SK-N-SH (cell line): ENCODE data around the gene CABP1. TPM values are rescaled to one million over a fixed set of nuclear protein-coding genes. Genes with fewer than 3 reads are reported as not detected.

Source experiments
- CTCF ChIA-PET: fragments of 300-600, 350-600 bp; formaldehyde crosslinking; extraction: SDS; loops from one replicate; lab custom pipeline; 2021; lab: Yijun Ruan, JAX
- POLR2A ChIA-PET: fragments of 350-600 bp; sonication (Branson Sonifier 250); formaldehyde crosslinking; extraction: SDS; loops from one replicate; lab custom pipeline; 2020; ENCODE audit warnings: antibody characterized with exemption, inconsistent platforms; lab: Yijun Ruan, JAX
- DNase-seq: peaks from one replicate; pipeline ENCODE4 v3.0.0; 2012
- H2AFZ ChIP-seq: fragments of 200-600 bp; sonication (generic); 2 replicates; pipeline ENCODE4 v1.8.1; 2016; ENCODE audit warnings: antibody characterized with exemption, mild to moderate bottlenecking, low read depth
- H3F3A ChIP-seq: fragments of 200-600 bp; sonication (generic); replicated peaks from 2 replicates; pipeline ENCODE3; 2016; ENCODE audit warnings: antibody characterized with exemption, mild to moderate bottlenecking; ENCODE audit not compliant: insufficient read depth
- H3K27ac ChIP-seq, 2 experiments: fragments of 200-500 bp in 1 of 2; fragments of 200-600 bp in 1 of 2; sonication (Bioruptor generic) in 1 of 2; sonication (generic), shearing (Covaris generic) in 1 of 2; 2 replicates each; pipeline versions ENCODE4 v1.5.1 to v1.6.1; 2014 to 2016; ENCODE audit warnings: low read depth in 2 of 2, inconsistent platforms in 1 of 2, low read length in 1 of 2, mild to moderate bottlenecking in 1 of 2, mixed read lengths in 1 of 2
- H3K27me3 ChIP-seq: fragments of 200-600 bp; sonication (generic), shearing (Covaris generic); 2 replicates; pipeline ENCODE4 v1.6.1; 2016; ENCODE audit warnings: mixed run types; ENCODE audit not compliant: insufficient read depth
- H3K36me3 ChIP-seq, 2 experiments: fragments of 200-500 bp in 1 of 2; fragments of 200-600 bp in 1 of 2; sonication (Bioruptor generic) in 1 of 2; sonication (generic) in 1 of 2; replicated peaks in 1 of 2; 2 replicates each; pipeline versions ENCODE3 to v1.5.1; 2014 to 2016; ENCODE audit warnings: low read length in 1 of 2, mild to moderate bottlenecking in 1 of 2; ENCODE audit not compliant: insufficient read depth in 2 of 2, control insufficient read depth in 1 of 2
- H3K4me1 ChIP-seq, 2 experiments: fragments of 200-500 bp in 1 of 2; fragments of 200-600 bp in 1 of 2; sonication (Bioruptor generic) in 1 of 2; sonication (generic), shearing (Covaris generic) in 1 of 2; 2 replicates each; pipeline versions ENCODE4 v1.5.1 to v1.6.1; 2014 to 2016; ENCODE audit warnings: low read depth in 1 of 2, low read length in 1 of 2, mixed run types in 1 of 2; ENCODE audit not compliant: insufficient read depth in 2 of 2, control insufficient read depth in 1 of 2
- H3K4me2 ChIP-seq: fragments of 200-600 bp; sonication (generic), shearing (Covaris generic); 2 replicates; pipeline ENCODE4 v1.6.1; 2017; ENCODE audit warnings: mixed run types
- H3K4me3 ChIP-seq, 2 experiments: fragments of 200-500 bp in 1 of 2; fragments of 200-600 bp in 1 of 2; sonication (Bioruptor generic) in 1 of 2; sonication (generic), shearing (Covaris generic) in 1 of 2; 2 replicates each; pipeline versions ENCODE4 v1.5.1 to v1.8.1; 2014 to 2016; ENCODE audit warnings: low read depth in 2 of 2, inconsistent platforms in 1 of 2, low read length in 1 of 2, mild to moderate bottlenecking in 1 of 2, mixed read lengths in 1 of 2, moderate library complexity in 1 of 2
- H3K79me2 ChIP-seq: fragments of 200-600 bp; sonication (generic); 2 replicates; pipeline ENCODE4 v1.8.1; 2017; ENCODE audit warnings: mild to moderate bottlenecking; ENCODE audit not compliant: insufficient read depth
- H3K9ac ChIP-seq: fragments of 200-600 bp; sonication (generic); 2 replicates; pipeline ENCODE4 v1.6.1; 2017; ENCODE audit warnings: mixed run types
- H3K9me2 ChIP-seq: fragments of 200-600 bp; sonication (generic); 2 replicates; pipeline ENCODE4 v1.6.1; 2017; ENCODE audit warnings: mixed run types
- H3K9me3 ChIP-seq: fragments of 200-600 bp; sonication (generic); 2 replicates; pipeline ENCODE4 v1.6.1; 2017; ENCODE audit warnings: mixed run types, mild to moderate bottlenecking, moderate library complexity
- H4K20me1 ChIP-seq: fragments of 200-600 bp; sonication (generic); 2 replicates; pipeline ENCODE4 v1.6.1; 2017; ENCODE audit warnings: mild to moderate bottlenecking, mixed run types; ENCODE audit not compliant: insufficient read depth
- CHD2 ChIP-seq: fragments of 150-350 bp; IDR thresholded peaks from 2 replicates; pipeline ENCODE4 v1.6.1; 2018; ENCODE audit warnings: low read length; ENCODE audit not compliant: partially characterized antibody
- CTCF ChIP-seq: fragments of 200-600 bp; sonication (generic); IDR thresholded peaks from 2 replicates; pipeline ENCODE4 v1.6.1; 2017; ENCODE audit warnings: antibody characterized with exemption, mild to moderate bottlenecking, moderate library complexity
- ELF1 ChIP-seq: IDR thresholded peaks from 2 replicates; pipeline ENCODE4 v1.4.0; 2012
- EZH2phosphoT487 ChIP-seq: fragments of 200-600 bp; sonication (generic); IDR thresholded peaks from 2 replicates; pipeline ENCODE4 v1.6.1; 2017; ENCODE audit warnings: low read depth, mixed run types, mild to moderate bottlenecking, antibody characterized with exemption, moderate library complexity, borderline replicate concordance
- FOSL2 ChIP-seq: IDR thresholded peaks from 2 replicates; pipeline ENCODE4 v1.4.0; 2012; ENCODE audit warnings: low read depth, mild to moderate bottlenecking, moderate library complexity, borderline replicate concordance
- FOXJ3 ChIP-seq: sonication (generic); formaldehyde crosslinking; IDR thresholded peaks from 2 replicates; pipeline ENCODE4 v1.5.1; 2020; ENCODE audit warnings: mild to moderate bottlenecking, missing genetic modification reagents
- FOXM1 ChIP-seq: IDR thresholded peaks from 2 replicates; pipeline ENCODE4 v1.4.0; 2012; ENCODE audit warnings: low read depth, mild to moderate bottlenecking
- GABPA ChIP-seq: IDR thresholded peaks from 2 replicates; pipeline ENCODE4 v1.4.0; 2012; ENCODE audit warnings: low read depth, mild to moderate bottlenecking
- JUND ChIP-seq: IDR thresholded peaks from 2 replicates; pipeline ENCODE4 v1.4.0; 2012
- MAX ChIP-seq: IDR thresholded peaks from 2 replicates; pipeline ENCODE4 v1.4.0; 2012; ENCODE audit warnings: low read depth
- MXI1 ChIP-seq: IDR thresholded peaks from 2 replicates; pipeline ENCODE4 v1.6.1; 2012; ENCODE audit warnings: mild to moderate bottlenecking, low read depth, low read length, improper control_type of control experiment
- NFIC ChIP-seq: IDR thresholded peaks from 2 replicates; pipeline ENCODE4 v1.4.0; 2012; ENCODE audit warnings: borderline replicate concordance
- PBX3 ChIP-seq: IDR thresholded peaks from 2 replicates; pipeline ENCODE4; 2012
- POLR2AphosphoS5 ChIP-seq: IDR thresholded peaks from 2 replicates; pipeline ENCODE4 v1.6.1; 2012; ENCODE audit warnings: low read depth, low read length
- RAD21 ChIP-seq: IDR thresholded peaks from 2 replicates; pipeline ENCODE4 v1.6.1; 2012; ENCODE audit warnings: mild to moderate bottlenecking, low read length
- REST ChIP-seq: IDR thresholded peaks from 2 replicates; pipeline ENCODE4 v1.6.1; 2012; ENCODE audit warnings: mild to moderate bottlenecking, low read depth, low read length, moderate library complexity
- TAF1 ChIP-seq: IDR thresholded peaks from 2 replicates; pipeline ENCODE4 v1.6.1; 2012; ENCODE audit warnings: low read depth, mild to moderate bottlenecking, low read length, moderate library complexity, borderline replicate concordance
- TEAD4 ChIP-seq: IDR thresholded peaks from 2 replicates; pipeline ENCODE4 v1.4.0; 2012; ENCODE audit warnings: mild to moderate bottlenecking, borderline replicate concordance; ENCODE audit not compliant: insufficient read depth
- USF2 ChIP-seq: fragments of 150-350 bp; IDR thresholded peaks from 2 replicates; pipeline ENCODE4 v1.6.1; 2017; ENCODE audit warnings: antibody characterized with exemption, low read length, low read depth, borderline replicate concordance
- YY1 ChIP-seq: IDR thresholded peaks from 2 replicates; pipeline ENCODE4 v1.4.0; 2012; ENCODE audit warnings: low read depth, mild to moderate bottlenecking
- ZBTB33 ChIP-seq: IDR thresholded peaks from 2 replicates; pipeline ENCODE4 v1.4.0; 2012; ENCODE audit warnings: low read depth, borderline replicate concordance
- whole genome bisulfite sequencing: methylation state at CpG from one replicate; pipeline ENCODE4 v1.1.6; 2017; ENCODE audit warnings: low lambda C conversion rate; 5-methylcytosine and 5-hydroxymethylcytosine counted together
- polyA plus RNA-seq, 3 experiments: library from polyadenylated mRNA; depleted of rRNA; stranded (reverse); fragments of >200 nt; gene quantifications; 2 replicates each; pipeline ENCODE4 v1.2.3, GENCODE V29; 2012

CABP1 gene
- polyA plus RNA-seq, 1 of the 3 experiments (the other 2 are of a cell fraction) = 0.08 TPM

- TF ChIP-seq MAX (no peak), YY1 (peak; percentile 91), NFIC (no peak), POLR2AphosphoS5 (peak; percentile 56; the same call in 1 of the 2 replicates), USF2 (no peak), ZBTB33 (no peak), FOXJ3 (CRISPR knock-in tag) (no peak), FOSL2 (no peak), GABPA (no peak), MXI1 (peak; percentile 41), CTCF (no peak)
- TF ChIP-seq, all 33 proteins: peak for 4
These were observed 69.8 kb downstream of the CABP1 start, which contains the start of gene UNC119B (continued) for GRCh38 chr12:120710031-120710804.

GRCh38 chr12:120710805-120711296 is 70.4 kb downstream of the CABP1 start:
- ChIA-PET CTCF (interaction anchor here (0.6 to 5.3 kb wide), 8 partner anchors 11 to 731 kb away, joined by 3 to 67 read pairs (median 5); partner anchors contain the start of genes ACADS, CABP1 and POP5), POLR2A (interaction anchor here (0.6 to 2.1 kb wide), 5 partner anchors 11 to 332 kb away, joined by 3 to 8 read pairs (median 6); no protein-coding TSS in a partner anchor)
- no peak for TF ChIP-seq EZH2phosphoT487
- TF ChIP-seq JUND = no peak
- TF ChIP-seq REST = no peak
- TF ChIP-seq RAD21 = no peak
- TF ChIP-seq TEAD4 = no peak
- no peak for TF ChIP-seq FOXM1
- TF ChIP-seq TAF1 = no peak
- TF ChIP-seq GABPA = no peak
- no peak for TF ChIP-seq ELF1
- no peak for TF ChIP-seq PBX3
- TF ChIP-seq CHD2 = no peak

More at GRCh38 chr12:120710805-120711296, 70.4 kb downstream of the CABP1 start:
- Histone ChIP-seq H3K36me3 (peaks cover 8 to 29% of the 10 kb centered on the region in 2 experiments), H3K79me2 (peaks cover 37% of the 10 kb centered on the region), H3K4me2 (peak overlapping the region; percentile 82), H2AFZ (peak overlapping the region; percentile 17; the same call in 1 of the 2 replicates), H3F3A (peaks cover 15% of the 10 kb centered on the region), H3K9me3 (no peaks in the 10 kb centered on the region), H3K4me3 (peak overlapping the region; percentile 78 to 90), H3K4me1 (peaks cover 0 to 29% of the 10 kb centered on the region in 2 experiments; a peak in 2 of 4 replicates), H3K27me3 (no peaks in the 10 kb centered on the region), H3K9ac (peak overlapping the region; percentile 84), H3K9me2 (no peaks in the 10 kb centered on the region), H3K27ac (peak overlapping the region; percentile 63 to 79; a peak in 2 of 4 replicates), H4K20me1 (no peaks in the 10 kb centered on the region)
- DNase-seq = peak; percentile 56
- WGBS = 4% methylated on average over 4 of the region's 31 CpGs
